ENCODE results near the gene MYO16.

- TF ChIP-seq KLF9 (tag by site-specific recombination; IDR thresholded peaks at IDR 0.05; ENCODE audit: low read depth) (no peak), ZNF701 (tag by site-specific recombination; IDR thresholded peaks at IDR 0.05) (no peak), CTCF (tag by site-specific recombination; IDR thresholded peaks at IDR 0.05) (no peak), GLIS1 (tag by site-specific recombination; IDR thresholded peaks at IDR 0.05) (no peak), ZBTB20 (tag by site-specific recombination; IDR thresholded peaks at IDR 0.05) (no peak), ZBTB11 (tag by site-specific recombination; conservative IDR thresholded peaks at IDR 0.05; ENCODE audit: low read depth) (no peak), ZBTB7A (tag by site-specific recombination; IDR thresholded peaks at IDR 0.05; ENCODE audit: low read depth) (no peak), HOXA7 (CRISPR knock-in tag; IDR thresholded peaks at IDR 0.05; ENCODE audit: borderline replicate concordance) (no peak), ZEB2 (tag by site-specific recombination; IDR thresholded peaks at IDR 0.05) (no peak), ZNF391 (tag by site-specific recombination; IDR thresholded peaks at IDR 0.05; ENCODE audit: borderline replicate concordance, low read depth) (no peak), REST (tag by site-specific recombination; IDR thresholded peaks at IDR 0.05) (no peak), ELK4 (IDR thresholded peaks at IDR 0.05; ENCODE audit: borderline replicate concordance, low read depth, low read length) (no peak)
Measured at GRCh38 chr13:108985166-108985565, 355.8 kb downstream of the MYO16 start.

Data from HEK293 (cell line).